GM21576 (cell line): ENCODE data around the gene BSX.

ENCODE experiments used
- ATAC-seq: cut with Tn5 transposase; IDR thresholded peaks from one replicate; pipeline ENCODE4 v1.9.1; 2021; ENCODE audit warnings: mild to moderate bottlenecking, moderate library complexity; ENCODE audit not compliant: unreplicated experiment

The BSX gene

GRCh38 chr11:122963961-122964360 lies 17.7 kb downstream of the BSX start:
- ATAC-seq, result no peak

- no peak for ATAC-seq
Observed at GRCh38 chr11:122954455-122954854, 27.2 kb downstream of the BSX start.

- no peak for ATAC-seq
Observed at GRCh38 chr11:122951211-122951610, 30.4 kb downstream of the BSX start.

- ATAC-seq, result no peak
Observed at GRCh38 chr11:122938557-122938956, 43.1 kb downstream of the BSX start.

- ATAC-seq, result no peak
Observed at GRCh38 chr11:122937983-122938382, 43.7 kb downstream of the BSX start.

GRCh38 chr11:122933416-122933815 lies 48.2 kb downstream of the BSX start:
- no peak for ATAC-seq

GRCh38 chr11:122931510-122931909 lies 50.1 kb downstream of the BSX start:
- no peak for ATAC-seq
